ENCODE results near the gene GSTO1. TPM values are rescaled to one million over a fixed set of nuclear protein-coding genes. Genes with fewer than 3 reads are reported as not detected.
A peak's percentile ranks its signal among the peaks of the same experiment; 100 is the strongest.

GSTO1 gene
- total RNA-seq, 1 donor from 2014 or later: 189 TPM

DNA sequence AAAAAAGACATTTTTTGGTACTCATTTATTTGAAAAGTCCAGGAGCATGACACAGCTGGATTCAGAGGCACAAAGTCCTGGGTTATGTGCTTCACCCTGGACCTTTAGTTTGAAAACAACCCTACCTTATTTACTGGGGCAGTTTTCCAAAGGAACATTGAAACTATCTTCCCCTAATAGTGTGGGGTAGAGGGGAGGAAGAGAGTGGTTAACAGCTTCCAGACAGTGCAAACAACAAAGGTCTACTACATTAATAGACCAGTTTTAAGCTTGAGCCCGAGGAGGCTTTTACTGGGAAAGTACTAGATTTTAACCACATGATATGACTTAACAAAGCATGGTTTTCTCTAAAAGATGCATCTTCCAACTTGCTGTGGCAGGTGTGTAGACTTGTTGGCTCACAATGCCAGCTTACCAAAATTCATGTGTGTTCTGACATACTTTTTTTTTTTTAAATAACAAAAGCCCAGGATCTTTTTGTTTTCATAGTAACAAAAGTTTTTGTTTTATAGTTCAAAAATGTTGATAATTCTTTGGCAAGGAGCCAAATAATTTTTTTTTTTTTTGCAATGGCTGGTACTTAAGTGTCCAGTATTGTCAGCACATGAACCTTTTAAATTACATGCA is 1.8 kb downstream of the GSTO1 start:
- intact Hi-C loops (cut with micrococcal nuclease): no loop called here
- peak overlapping the region; percentile 99 for H3K4me3 ChIP-seq
- TF ChIP-seq, protein P1, sequence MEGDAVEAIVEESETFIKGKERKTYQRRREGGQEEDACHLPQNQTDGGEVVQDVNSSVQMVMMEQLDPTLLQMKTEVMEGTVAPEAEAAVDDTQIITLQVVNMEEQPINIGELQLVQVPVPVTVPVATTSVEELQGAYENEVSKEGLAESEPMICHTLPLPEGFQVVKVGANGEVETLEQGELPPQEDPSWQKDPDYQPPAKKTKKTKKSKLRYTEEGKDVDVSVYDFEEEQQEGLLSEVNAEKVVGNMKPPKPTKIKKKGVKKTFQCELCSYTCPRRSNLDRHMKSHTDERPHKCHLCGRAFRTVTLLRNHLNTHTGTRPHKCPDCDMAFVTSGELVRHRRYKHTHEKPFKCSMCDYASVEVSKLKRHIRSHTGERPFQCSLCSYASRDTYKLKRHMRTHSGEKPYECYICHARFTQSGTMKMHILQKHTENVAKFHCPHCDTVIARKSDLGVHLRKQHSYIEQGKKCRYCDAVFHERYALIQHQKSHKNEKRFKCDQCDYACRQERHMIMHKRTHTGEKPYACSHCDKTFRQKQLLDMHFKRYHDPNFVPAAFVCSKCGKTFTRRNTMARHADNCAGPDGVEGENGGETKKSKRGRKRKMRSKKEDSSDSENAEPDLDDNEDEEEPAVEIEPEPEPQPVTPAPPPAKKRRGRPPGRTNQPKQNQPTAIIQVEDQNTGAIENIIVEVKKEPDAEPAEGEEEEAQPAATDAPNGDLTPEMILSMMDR (IDR thresholded peaks at IDR 0.05; ENCODE audit: borderline replicate concordance): no peak
- peaks cover 77% of the 10 kb centered on the region for H3K4me1 ChIP-seq
- peak overlapping the region; percentile 100 for H3K27ac ChIP-seq (replicated peaks)
- no peaks in the 10 kb centered on the region for H3K27me3 ChIP-seq (ENCODE audit: low read depth)
- no peaks in the 10 kb centered on the region for H3K9me3 ChIP-seq (replicated peaks)
- H3K36me3 ChIP-seq: peaks cover 42% of the 10 kb centered on the region
- no peak for DNase-seq

DNA sequence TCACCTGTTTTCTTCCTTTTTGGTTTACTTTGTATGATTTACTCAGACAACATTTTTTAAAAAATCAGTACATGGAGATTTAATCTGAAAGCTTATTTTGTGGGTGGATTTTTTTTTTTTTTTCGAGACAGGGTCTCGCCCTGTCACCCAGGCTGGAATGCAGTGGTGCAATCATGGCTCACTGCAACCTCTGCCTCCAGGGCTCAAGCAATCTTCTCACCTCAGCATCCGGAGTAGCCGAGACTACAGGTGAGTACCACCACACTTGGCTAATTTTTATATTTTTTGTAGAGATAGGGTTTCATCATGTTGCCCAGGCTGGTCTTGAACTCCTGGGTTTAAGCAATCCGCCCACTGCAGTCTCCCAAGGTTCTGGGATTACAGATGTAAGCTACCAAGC is 2.5 kb downstream of the GSTO1 start:
- Histone ChIP-seq H3K36me3 (peaks cover 50% of the 10 kb centered on the region), H3K27me3 (ENCODE audit: low read depth) (no peaks in the 10 kb centered on the region), H3K4me3 (peak overlapping the region; percentile 99), H3K4me1 (peaks cover 85% of the 10 kb centered on the region), H3K27ac (replicated peaks) (peak overlapping the region; percentile 100), H3K9me3 (replicated peaks) (no peaks in the 10 kb centered on the region)
- no peak for DNase-seq
- TF ChIP-seq, protein P1 (IDR thresholded peaks at IDR 0.05; ENCODE audit: borderline replicate concordance): no peak
- intact Hi-C loops (cut with micrococcal nuclease): no loop called here

DNA sequence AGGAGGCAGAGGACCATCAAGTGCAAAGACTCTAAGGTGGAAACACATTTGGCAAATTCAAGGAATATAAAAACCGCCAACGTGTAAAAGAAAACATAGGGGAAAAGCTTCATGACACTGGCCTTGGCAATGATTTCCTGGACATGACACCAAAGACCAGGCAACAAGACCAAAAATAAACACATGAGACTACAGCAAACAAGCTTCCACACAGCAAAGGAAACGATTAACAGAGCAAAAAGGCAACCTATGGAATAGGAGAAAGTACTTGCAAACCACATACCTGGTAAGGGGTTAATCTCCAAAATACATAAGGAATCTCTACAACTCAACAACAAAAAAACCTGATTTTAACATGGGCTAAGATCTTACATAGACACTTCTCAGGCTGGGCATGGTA is 3.5 kb downstream of the GSTO1 start:
- H3K27ac ChIP-seq (replicated peaks): peak overlapping the region; percentile 100
- TF ChIP-seq, protein P1 (IDR thresholded peaks at IDR 0.05; ENCODE audit: borderline replicate concordance): no peak
- H3K4me1 ChIP-seq: peaks cover 95% of the 10 kb centered on the region
- intact Hi-C loops (cut with micrococcal nuclease): no loop called here
- peaks cover 60% of the 10 kb centered on the region for H3K36me3 ChIP-seq
- DNase-seq: no peak
- H3K4me3 ChIP-seq: no peak overlapping the region
- H3K9me3 ChIP-seq (replicated peaks): no peaks in the 10 kb centered on the region
- no peaks in the 10 kb centered on the region for H3K27me3 ChIP-seq (ENCODE audit: low read depth)

DNA sequence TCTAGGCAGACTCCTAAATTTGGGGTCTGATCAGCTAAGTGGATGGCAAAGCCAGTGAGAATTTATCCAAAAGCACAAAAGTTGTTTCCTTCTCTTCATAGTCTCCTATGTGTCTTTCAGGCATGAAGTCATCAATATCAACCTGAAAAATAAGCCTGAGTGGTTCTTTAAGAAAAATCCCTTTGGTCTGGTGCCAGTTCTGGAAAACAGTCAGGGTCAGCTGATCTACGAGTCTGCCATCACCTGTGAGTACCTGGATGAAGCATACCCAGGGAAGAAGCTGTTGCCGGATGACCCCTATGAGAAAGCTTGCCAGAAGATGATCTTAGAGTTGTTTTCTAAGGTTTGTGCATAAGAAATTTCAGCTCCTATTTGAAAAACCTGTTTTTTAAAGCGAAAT is 4.8 kb downstream of the GSTO1 start:
- intact Hi-C loops (cut with micrococcal nuclease): no loop called here

DNA sequence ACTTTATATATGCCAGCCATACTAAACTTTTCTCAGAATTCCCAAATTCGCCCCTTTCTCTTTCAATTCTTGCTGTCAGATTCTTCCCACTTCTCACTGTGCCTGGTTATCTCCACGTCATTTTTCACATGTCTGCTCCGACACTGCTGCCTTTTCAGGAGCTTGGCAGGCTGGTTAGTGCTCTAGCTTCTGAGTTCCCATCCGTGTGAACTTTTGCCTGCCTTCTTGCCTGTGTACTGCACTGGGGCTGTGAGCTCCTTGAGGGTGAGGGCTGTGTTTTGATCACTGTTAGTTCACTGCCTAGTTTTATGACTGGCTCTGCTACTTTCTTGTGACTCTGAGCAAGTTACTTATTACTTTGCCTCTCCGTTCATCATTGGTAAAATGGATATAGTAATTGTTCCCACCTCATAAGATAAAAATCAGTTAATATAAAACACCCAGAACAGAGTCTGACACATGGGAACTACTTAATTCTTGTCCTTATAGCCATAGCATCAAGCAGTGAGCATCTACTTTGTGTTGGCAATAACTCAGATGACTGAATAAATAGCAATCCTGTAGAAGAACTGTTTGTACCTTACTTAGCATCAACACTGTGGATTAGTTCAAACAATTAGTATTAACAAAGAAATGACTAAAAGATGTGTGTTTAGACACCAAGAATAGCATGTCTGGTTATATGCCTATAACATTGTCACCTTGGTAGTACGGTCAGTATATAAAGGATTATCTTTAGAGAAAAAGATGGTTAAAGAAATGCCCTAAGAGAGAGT is 5.5 kb downstream of the GSTO1 start:
- intact Hi-C loops (cut with micrococcal nuclease): no loop called here
- Histone ChIP-seq H3K27ac (replicated peaks) (peak overlapping the region; percentile 100), H3K4me1 (peaks cover 85% of the 10 kb centered on the region), H3K9me3 (replicated peaks) (no peaks in the 10 kb centered on the region), H3K4me3 (peak overlapping the region; percentile 9), H3K27me3 (ENCODE audit: low read depth) (no peaks in the 10 kb centered on the region), H3K36me3 (peaks cover 80% of the 10 kb centered on the region)
- TF ChIP-seq, protein P1 (IDR thresholded peaks at IDR 0.05; ENCODE audit: borderline replicate concordance): peak; percentile 14
- DNase-seq: no peak

More for the DNA sequence above, 4.8 kb downstream of the GSTO1 start:
- Histone ChIP-seq H3K9me3 (replicated peaks) (no peaks in the 10 kb centered on the region), H3K36me3 (peaks cover 72% of the 10 kb centered on the region), H3K4me1 (peaks cover 92% of the 10 kb centered on the region), H3K4me3 (no peak overlapping the region), H3K27me3 (ENCODE audit: low read depth) (no peaks in the 10 kb centered on the region), H3K27ac (replicated peaks) (peak overlapping the region; percentile 100)
- no peak for DNase-seq
- TF ChIP-seq, protein P1 (IDR thresholded peaks at IDR 0.05; ENCODE audit: borderline replicate concordance): no peak

Measured in left ventricle myocardium inferior (tissue), 1 donor.